WTC11 (cell line): Measurements from ENCODE around the gene PAMR1.

Experiments
- CREB1 ChIP-seq: sonication (generic); formaldehyde crosslinking; IDR thresholded peaks from 2 replicates; pipeline ENCODE4 v1.8.0; 2023; ENCODE audit warnings: mild to moderate bottlenecking, missing genetic modification reagents
- ESRRA ChIP-seq: sonication (generic); formaldehyde crosslinking; IDR thresholded peaks from 2 replicates; pipeline ENCODE4 v1.8.1; 2022; ENCODE audit warnings: mild to moderate bottlenecking, missing genetic modification reagents, borderline replicate concordance
- FOXP1 ChIP-seq: sonication (generic); formaldehyde crosslinking; IDR thresholded peaks from 2 replicates; pipeline ENCODE4 v1.8.0; 2022; ENCODE audit warnings: missing genetic modification reagents, mild to moderate bottlenecking, moderate library complexity, borderline replicate concordance
- JUN ChIP-seq: sonication (generic); formaldehyde crosslinking; IDR thresholded peaks from 2 replicates; pipeline ENCODE4 v1.8.0; 2023; ENCODE audit warnings: mild to moderate bottlenecking, missing genetic modification reagents
- SMAD3 ChIP-seq: sonication (generic); formaldehyde crosslinking; IDR thresholded peaks from 2 replicates; pipeline ENCODE4 v1.8.0; 2022; ENCODE audit warnings: missing genetic modification reagents, mild to moderate bottlenecking, borderline replicate concordance
- TF ChIP-seq, protein P1 (sequence below): fragments of 200-600 bp; IDR thresholded peaks from 2 replicates; pipeline ENCODE4 v1.8.0; 2022; ENCODE audit warnings: antibody characterized with exemption
- TF ChIP-seq, protein P2 (sequence below): sonication (generic); formaldehyde crosslinking; IDR thresholded peaks from 2 replicates; pipeline ENCODE4 v1.8.1; 2023; ENCODE audit warnings: mild to moderate bottlenecking, missing genetic modification reagents, moderate library complexity
- TF ChIP-seq, protein P3 (sequence below): sonication (generic); formaldehyde crosslinking; IDR thresholded peaks from 2 replicates; pipeline ENCODE4 v1.8.1; 2023; ENCODE audit warnings: mild to moderate bottlenecking, missing genetic modification reagents, moderate library complexity
- TF ChIP-seq, protein P4 (sequence below): sonication (generic); formaldehyde crosslinking; IDR thresholded peaks from 2 replicates; pipeline ENCODE4 v1.8.0; 2022; ENCODE audit warnings: mild to moderate bottlenecking, missing genetic modification reagents
- TF ChIP-seq, protein P5 (sequence below): sonication (generic); formaldehyde crosslinking; IDR thresholded peaks from 2 replicates; pipeline ENCODE4 v1.8.0; 2022; ENCODE audit warnings: missing genetic modification reagents
- TF ChIP-seq, protein P6 (sequence below): sonication (generic); formaldehyde crosslinking; IDR thresholded peaks from 2 replicates; pipeline ENCODE4 v1.8.1; 2022; ENCODE audit warnings: low read depth, missing genetic modification reagents, borderline replicate concordance

DNA sequence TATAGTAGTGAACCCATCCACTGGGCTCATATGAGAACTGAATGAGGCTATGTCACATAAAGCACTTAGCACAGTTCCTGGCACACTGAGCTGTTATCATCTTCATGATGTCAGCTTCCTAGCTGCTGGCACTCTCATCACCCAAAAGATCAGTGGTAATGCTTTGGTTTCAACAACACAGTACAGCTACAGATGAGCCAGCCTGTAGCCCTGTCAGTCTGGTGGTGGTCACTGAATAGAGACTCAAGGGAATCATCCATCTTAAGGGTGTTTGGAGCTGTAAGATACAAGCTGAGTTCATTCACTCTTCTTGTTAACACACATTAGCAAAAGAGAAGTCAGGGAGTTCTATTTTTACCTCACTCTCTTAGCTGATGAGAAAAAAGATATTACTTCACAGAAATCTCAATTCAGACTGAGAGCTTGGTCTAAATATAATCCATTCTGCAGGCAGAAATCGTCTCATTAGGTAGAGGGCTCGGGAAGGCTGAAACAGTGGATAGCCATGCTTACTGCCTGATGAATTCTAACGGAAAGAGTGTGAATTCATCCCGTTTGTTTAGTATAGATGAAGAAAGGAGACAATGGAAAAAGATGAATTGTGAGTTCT, 99.7 kb downstream of the PAMR1 start:
- TF ChIP-seq JUN (CRISPR knock-in tag): no peak
- TF ChIP-seq, protein P1, sequence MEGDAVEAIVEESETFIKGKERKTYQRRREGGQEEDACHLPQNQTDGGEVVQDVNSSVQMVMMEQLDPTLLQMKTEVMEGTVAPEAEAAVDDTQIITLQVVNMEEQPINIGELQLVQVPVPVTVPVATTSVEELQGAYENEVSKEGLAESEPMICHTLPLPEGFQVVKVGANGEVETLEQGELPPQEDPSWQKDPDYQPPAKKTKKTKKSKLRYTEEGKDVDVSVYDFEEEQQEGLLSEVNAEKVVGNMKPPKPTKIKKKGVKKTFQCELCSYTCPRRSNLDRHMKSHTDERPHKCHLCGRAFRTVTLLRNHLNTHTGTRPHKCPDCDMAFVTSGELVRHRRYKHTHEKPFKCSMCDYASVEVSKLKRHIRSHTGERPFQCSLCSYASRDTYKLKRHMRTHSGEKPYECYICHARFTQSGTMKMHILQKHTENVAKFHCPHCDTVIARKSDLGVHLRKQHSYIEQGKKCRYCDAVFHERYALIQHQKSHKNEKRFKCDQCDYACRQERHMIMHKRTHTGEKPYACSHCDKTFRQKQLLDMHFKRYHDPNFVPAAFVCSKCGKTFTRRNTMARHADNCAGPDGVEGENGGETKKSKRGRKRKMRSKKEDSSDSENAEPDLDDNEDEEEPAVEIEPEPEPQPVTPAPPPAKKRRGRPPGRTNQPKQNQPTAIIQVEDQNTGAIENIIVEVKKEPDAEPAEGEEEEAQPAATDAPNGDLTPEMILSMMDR: no peak
- TF ChIP-seq CREB1 (CRISPR knock-in tag): no peak
- no peak for TF ChIP-seq FOXP1 (CRISPR knock-in tag)
- no peak for TF ChIP-seq SMAD3 (CRISPR knock-in tag)
- TF ChIP-seq, protein P2, sequence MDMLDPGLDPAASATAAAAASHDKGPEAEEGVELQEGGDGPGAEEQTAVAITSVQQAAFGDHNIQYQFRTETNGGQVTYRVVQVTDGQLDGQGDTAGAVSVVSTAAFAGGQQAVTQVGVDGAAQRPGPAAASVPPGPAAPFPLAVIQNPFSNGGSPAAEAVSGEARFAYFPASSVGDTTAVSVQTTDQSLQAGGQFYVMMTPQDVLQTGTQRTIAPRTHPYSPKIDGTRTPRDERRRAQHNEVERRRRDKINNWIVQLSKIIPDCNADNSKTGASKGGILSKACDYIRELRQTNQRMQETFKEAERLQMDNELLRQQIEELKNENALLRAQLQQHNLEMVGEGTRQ (CRISPR knock-in tag): no peak
- TF ChIP-seq, protein P3, sequence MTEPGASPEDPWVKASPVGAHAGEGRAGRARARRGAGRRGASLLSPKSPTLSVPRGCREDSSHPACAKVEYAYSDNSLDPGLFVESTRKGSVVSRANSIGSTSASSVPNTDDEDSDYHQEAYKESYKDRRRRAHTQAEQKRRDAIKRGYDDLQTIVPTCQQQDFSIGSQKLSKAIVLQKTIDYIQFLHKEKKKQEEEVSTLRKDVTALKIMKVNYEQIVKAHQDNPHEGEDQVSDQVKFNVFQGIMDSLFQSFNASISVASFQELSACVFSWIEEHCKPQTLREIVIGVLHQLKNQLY: no peak
- TF ChIP-seq, protein P4, sequence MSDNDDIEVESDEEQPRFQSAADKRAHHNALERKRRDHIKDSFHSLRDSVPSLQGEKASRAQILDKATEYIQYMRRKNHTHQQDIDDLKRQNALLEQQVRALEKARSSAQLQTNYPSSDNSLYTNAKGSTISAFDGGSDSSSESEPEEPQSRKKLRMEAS: no peak
- TF ChIP-seq ESRRA (CRISPR knock-in tag): no peak
- TF ChIP-seq, protein P5, sequence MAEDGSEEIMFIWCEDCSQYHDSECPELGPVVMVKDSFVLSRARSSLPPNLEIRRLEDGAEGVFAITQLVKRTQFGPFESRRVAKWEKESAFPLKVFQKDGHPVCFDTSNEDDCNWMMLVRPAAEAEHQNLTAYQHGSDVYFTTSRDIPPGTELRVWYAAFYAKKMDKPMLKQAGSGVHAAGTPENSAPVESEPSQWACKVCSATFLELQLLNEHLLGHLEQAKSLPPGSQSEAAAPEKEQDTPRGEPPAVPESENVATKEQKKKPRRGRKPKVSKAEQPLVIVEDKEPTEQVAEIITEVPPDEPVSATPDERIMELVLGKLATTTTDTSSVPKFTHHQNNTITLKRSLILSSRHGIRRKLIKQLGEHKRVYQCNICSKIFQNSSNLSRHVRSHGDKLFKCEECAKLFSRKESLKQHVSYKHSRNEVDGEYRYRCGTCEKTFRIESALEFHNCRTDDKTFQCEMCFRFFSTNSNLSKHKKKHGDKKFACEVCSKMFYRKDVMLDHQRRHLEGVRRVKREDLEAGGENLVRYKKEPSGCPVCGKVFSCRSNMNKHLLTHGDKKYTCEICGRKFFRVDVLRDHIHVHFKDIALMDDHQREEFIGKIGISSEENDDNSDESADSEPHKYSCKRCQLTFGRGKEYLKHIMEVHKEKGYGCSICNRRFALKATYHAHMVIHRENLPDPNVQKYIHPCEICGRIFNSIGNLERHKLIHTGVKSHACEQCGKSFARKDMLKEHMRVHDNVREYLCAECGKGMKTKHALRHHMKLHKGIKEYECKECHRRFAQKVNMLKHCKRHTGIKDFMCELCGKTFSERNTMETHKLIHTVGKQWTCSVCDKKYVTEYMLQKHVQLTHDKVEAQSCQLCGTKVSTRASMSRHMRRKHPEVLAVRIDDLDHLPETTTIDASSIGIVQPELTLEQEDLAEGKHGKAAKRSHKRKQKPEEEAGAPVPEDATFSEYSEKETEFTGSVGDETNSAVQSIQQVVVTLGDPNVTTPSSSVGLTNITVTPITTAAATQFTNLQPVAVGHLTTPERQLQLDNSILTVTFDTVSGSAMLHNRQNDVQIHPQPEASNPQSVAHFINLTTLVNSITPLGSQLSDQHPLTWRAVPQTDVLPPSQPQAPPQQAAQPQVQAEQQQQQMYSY (CRISPR knock-in tag): no peak
- TF ChIP-seq, protein P6, sequence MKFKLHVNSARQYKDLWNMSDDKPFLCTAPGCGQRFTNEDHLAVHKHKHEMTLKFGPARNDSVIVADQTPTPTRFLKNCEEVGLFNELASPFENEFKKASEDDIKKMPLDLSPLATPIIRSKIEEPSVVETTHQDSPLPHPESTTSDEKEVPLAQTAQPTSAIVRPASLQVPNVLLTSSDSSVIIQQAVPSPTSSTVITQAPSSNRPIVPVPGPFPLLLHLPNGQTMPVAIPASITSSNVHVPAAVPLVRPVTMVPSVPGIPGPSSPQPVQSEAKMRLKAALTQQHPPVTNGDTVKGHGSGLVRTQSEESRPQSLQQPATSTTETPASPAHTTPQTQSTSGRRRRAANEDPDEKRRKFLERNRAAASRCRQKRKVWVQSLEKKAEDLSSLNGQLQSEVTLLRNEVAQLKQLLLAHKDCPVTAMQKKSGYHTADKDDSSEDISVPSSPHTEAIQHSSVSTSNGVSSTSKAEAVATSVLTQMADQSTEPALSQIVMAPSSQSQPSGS: no peak
